Measurements from ENCODE around the gene TAF11L3. TPM values are rescaled to one million over a fixed set of nuclear protein-coding genes. Genes with fewer than 3 reads are reported as not detected.
"Not testable (repeated sequence)": the region's sequence is repeated elsewhere in the genome, so short reads cannot be mapped to it uniquely, and the experiment has no call there.

The TAF11L3 gene
- total and polyA plus RNA-seq, 9 of the 15 experiments (the other 6 are each of a cell fraction or from before 2014, with no cell fraction given), result 0.20 TPM; not detected in 8

DNA sequence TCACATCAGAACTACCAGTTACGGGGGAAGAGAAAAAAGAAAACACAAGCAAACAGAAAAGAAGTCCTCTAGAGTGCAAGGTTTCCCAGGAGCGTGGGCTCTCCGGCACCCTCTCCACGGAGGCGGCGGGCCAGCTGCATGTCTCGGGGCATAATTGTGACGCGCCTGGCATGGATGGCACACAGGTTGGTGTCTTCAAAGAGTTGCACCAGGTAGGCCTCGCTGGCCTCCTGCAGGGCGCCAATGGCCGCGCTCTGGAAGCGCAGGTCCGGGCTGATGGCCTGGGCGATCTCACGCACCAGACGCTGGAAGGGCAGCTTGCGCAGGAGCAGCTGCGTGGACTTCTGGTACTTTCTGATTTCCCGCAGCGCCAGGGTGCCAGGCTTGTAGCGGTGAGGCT, 26.9 kb upstream of the TAF11L3 start:
- in situ Hi-C loops (cut with MboI), result loop anchor here (25.0 kb wide), 1 partner anchor 821 kb away; no protein-coding TSS in a partner anchor
- H3K79me2 ChIP-seq (ENCODE audit: control insufficient read depth, insufficient read depth, low read length); FAIRE-seq; H3K9me1 ChIP-seq (ENCODE audit: control insufficient read depth, insufficient read depth, low read length); H3K9ac ChIP-seq (ENCODE audit: insufficient read depth in 1 of 2, low read depth in 2 of 2, low read length in 2 of 2); BruUV-seq (replicated peaks); H3K36me3 ChIP-seq (ENCODE audit: control insufficient read depth, insufficient read depth, low read length); H3K9me3 ChIP-seq (replicated peaks; ENCODE audit: control insufficient read depth, insufficient read depth, low read depth, low read length); DNase-seq (ENCODE audit: extremely low read depth in 1 of 4, low spot score in 3 of 4); POLR2A ChIA-PET; H3K4me3 ChIP-seq; H3K27me3 ChIP-seq (ENCODE audit: control insufficient read depth in 2 of 2, insufficient read depth in 2 of 2, low read length in 2 of 2); H2AFZ ChIP-seq (ENCODE audit: low read depth, low read length); H3K4me2 ChIP-seq (ENCODE audit: insufficient read depth, low read length); CTCF ChIA-PET (ENCODE audit: low intra/inter-chr PET ratio); ATAC-seq; H3K27ac ChIP-seq (ENCODE audit: extremely low read depth, low read depth, low read length); H4K20me1 ChIP-seq (replicated peaks; ENCODE audit: control insufficient read depth, insufficient read depth, low read length); H3K4me1 ChIP-seq (replicated peaks in 1 of 2; ENCODE audit: control insufficient read depth in 2 of 2, insufficient read depth in 2 of 2, low read length in 2 of 2); intact Hi-C loops (cut with micrococcal nuclease): not testable (repeated sequence)
- WGBS (ENCODE audit: insufficient coverage, low coverage, missing lambda C conversion rate), result 4% methylated on average over 16 of the region's 23 CpGs

DNA sequence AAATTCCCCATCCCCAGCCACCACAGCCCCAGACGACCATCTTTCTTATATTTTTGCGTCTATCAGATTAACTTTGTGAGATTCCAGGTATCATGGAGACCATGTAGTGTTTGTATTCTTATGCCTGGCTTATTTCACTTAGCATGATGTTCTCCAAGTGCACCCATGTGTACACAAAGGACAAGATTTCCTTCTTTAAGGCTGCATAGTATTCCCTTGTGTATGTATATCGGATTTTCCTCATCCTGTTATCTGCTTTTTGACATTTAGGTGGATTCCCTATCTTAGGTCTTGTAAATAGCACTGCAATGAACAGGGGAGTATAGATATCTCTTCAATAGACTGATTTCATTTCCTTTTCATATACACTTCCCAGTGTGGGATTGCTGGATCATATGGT, 25.4 kb upstream of the TAF11L3 start:
- H3K27ac ChIP-seq (ENCODE audit: extremely low read depth, low read depth, low read length), result no peak overlapping the region

More for the DNA sequence above, 25.4 kb upstream of the TAF11L3 start:
- in situ Hi-C loops (cut with MboI), result loop anchor here (25.0 kb wide), 1 partner anchor 820 kb away; no protein-coding TSS in a partner anchor
- CTCF ChIA-PET (ENCODE audit: low intra/inter-chr PET ratio), result no interaction called here
- Histone ChIP-seq H3K9me1 (ENCODE audit: control insufficient read depth, insufficient read depth, low read length) (no peaks in the 10 kb centered on the region), H3K4me1 (replicated peaks in 1 of 2; ENCODE audit: control insufficient read depth in 2 of 2, insufficient read depth in 2 of 2, low read length in 2 of 2) (no peaks in the 10 kb centered on the region), H3K9me3 (replicated peaks; ENCODE audit: control insufficient read depth, insufficient read depth, low read depth, low read length) (no peaks in the 10 kb centered on the region), H3K4me2 (ENCODE audit: insufficient read depth, low read length) (no peak overlapping the region), H3K36me3 (ENCODE audit: control insufficient read depth, insufficient read depth, low read length) (no peaks in the 10 kb centered on the region), H2AFZ (ENCODE audit: low read depth, low read length) (no peak overlapping the region), H3K9ac (ENCODE audit: insufficient read depth in 1 of 2, low read depth in 2 of 2, low read length in 2 of 2) (no peak overlapping the region), H3K79me2 (ENCODE audit: control insufficient read depth, insufficient read depth, low read length) (no peaks in the 10 kb centered on the region), H4K20me1 (replicated peaks; ENCODE audit: control insufficient read depth, insufficient read depth, low read length) (no peaks in the 10 kb centered on the region), H3K4me3 (no peak overlapping the region), H3K27me3 (ENCODE audit: control insufficient read depth in 2 of 2, insufficient read depth in 2 of 2, low read length in 2 of 2) (no peaks in the 10 kb centered on the region)
- BruUV-seq (replicated peaks), result no TSS peak
- WGBS (ENCODE audit: insufficient coverage, low coverage, missing lambda C conversion rate), result 0% methylated on average over 3 of the region's 3 CpGs
- TF ChIP-seq HMG20B (CRISPR knock-in tag; IDR thresholded peaks at IDR 0.05), result no peak
- TF ChIP-seq POLR2A (conservative IDR thresholded peaks at IDR 0.05), result no peak
- peak; percentile 82 for TF ChIP-seq ZNF146 (CRISPR knock-in tag; IDR thresholded peaks at IDR 0.05; ENCODE audit: unreplicated experiment)
- no peak for TF ChIP-seq TGIF2 (CRISPR knock-in tag; IDR thresholded peaks at IDR 0.05)
- TF ChIP-seq, protein P1, sequence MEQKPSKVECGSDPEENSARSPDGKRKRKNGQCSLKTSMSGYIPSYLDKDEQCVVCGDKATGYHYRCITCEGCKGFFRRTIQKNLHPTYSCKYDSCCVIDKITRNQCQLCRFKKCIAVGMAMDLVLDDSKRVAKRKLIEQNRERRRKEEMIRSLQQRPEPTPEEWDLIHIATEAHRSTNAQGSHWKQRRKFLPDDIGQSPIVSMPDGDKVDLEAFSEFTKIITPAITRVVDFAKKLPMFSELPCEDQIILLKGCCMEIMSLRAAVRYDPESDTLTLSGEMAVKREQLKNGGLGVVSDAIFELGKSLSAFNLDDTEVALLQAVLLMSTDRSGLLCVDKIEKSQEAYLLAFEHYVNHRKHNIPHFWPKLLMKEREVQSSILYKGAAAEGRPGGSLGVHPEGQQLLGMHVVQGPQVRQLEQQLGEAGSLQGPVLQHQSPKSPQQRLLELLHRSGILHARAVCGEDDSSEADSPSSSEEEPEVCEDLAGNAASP (IDR thresholded peaks at IDR 0.05), result no peak
- POLR2A ChIA-PET, result no interaction called here
- no peak for FAIRE-seq
- no peak for ATAC-seq
- intact Hi-C loops (cut with micrococcal nuclease), result no loop called here
- no peak for DNase-seq (ENCODE audit: extremely low read depth in 1 of 4, low spot score in 3 of 4)
